K562 (cell line): ENCODE measurements around the gene RNF13. TPM values are rescaled to one million over a fixed set of nuclear protein-coding genes. Genes with fewer than 3 reads are reported as not detected.

Experiments
- ATAC-seq: fragments of 200-7000 bp; cut with Tn5 transposase; 3 replicates; pipeline ENCODE4 v1.9.1; 2020; ENCODE audit warnings: moderate library complexity
- BruUV-seq: library from RNA; stranded (reverse); fragments of 400-500 nt; replicated peaks from 2 replicates; lab custom pipeline; 2021; lab: Mats Ljungman, UMichigan
- CTCF ChIA-PET: fragments of 300-600 bp; formaldehyde crosslinking; extraction: SDS; loops from one replicate; lab custom pipeline; 2021; ENCODE audit warnings: low intra/inter-chr PET ratio; lab: Yijun Ruan, JAX
- POLR2A ChIA-PET: fragments of 300-600, 350-650 bp; sonication (Branson Sonifier 250); formaldehyde crosslinking; extraction: SDS; loops from one replicate; lab custom pipeline; 2021; ENCODE audit warnings: antibody characterized with exemption, inconsistent platforms; lab: Yijun Ruan, JAX
- DNase-seq, 4 experiments: peaks; one replicate each; pipeline versions ENCODE4 v3.0.0 to v3.0.0-alpha.2; 2011 to 2018; ENCODE audit warnings: low spot score in 3 of 4, mixed read lengths in 3 of 4; ENCODE audit errors: extremely low read depth in 1 of 4
- FAIRE-seq: peaks from 2 replicates; lab custom pipeline; 2011; peaks lifted over from hg19 to GRCh38; lab: Jason Lieb, UNC
- H2AFZ ChIP-seq: 2 replicates; pipeline ENCODE4 v1.6.0; 2011; ENCODE audit warnings: low read depth, low read length, control low read depth, inconsistent platforms
- H3K27ac ChIP-seq: fragments of 200-600 bp; 3 replicates; pipeline ENCODE4 v1.8.0; 2011; ENCODE audit warnings: low read depth, mild to moderate bottlenecking, control low read depth, inconsistent platforms, low read length, moderate library complexity, mixed read lengths; ENCODE audit errors: extremely low read depth
- H3K27me3 ChIP-seq, 2 experiments: fragments of 300-600 bp in 1 of 2; 2 replicates in 1 of 2; 3 replicates in 1 of 2; pipeline versions ENCODE4 v1.6.0 to v1.8.0; 2011; ENCODE audit warnings: inconsistent platforms in 2 of 2, low read length in 2 of 2, mild to moderate bottlenecking in 1 of 2, mixed read lengths in 1 of 2, moderate library complexity in 1 of 2; ENCODE audit not compliant: control insufficient read depth in 2 of 2, insufficient read depth in 2 of 2
- H3K36me3 ChIP-seq: fragments of 300-600 bp; 3 replicates; pipeline ENCODE4 v1.8.0; 2011; ENCODE audit warnings: mild to moderate bottlenecking, low read length, inconsistent platforms; ENCODE audit not compliant: control insufficient read depth, insufficient read depth
- H3K4me1 ChIP-seq, 2 experiments: fragments of 200-600 bp in 1 of 2; replicated peaks in 1 of 2; 2 replicates in 1 of 2; 3 replicates in 1 of 2; pipeline versions ENCODE4 v1.5.1 to v1.8.0; 2011; ENCODE audit warnings: inconsistent platforms in 2 of 2, low read length in 2 of 2, mild to moderate bottlenecking in 1 of 2, mixed read lengths in 1 of 2, moderate library complexity in 1 of 2; ENCODE audit not compliant: control insufficient read depth in 2 of 2, insufficient read depth in 2 of 2
- H3K4me2 ChIP-seq: 2 replicates; pipeline ENCODE4 v1.6.1; 2011; ENCODE audit warnings: low read length, control low read depth, inconsistent platforms, mixed read lengths; ENCODE audit not compliant: insufficient read depth
- H3K4me3 ChIP-seq: fragments of 200-600 bp; sonication (generic), shearing (Covaris generic); 2 replicates; pipeline ENCODE4 v1.5.1; 2016; ENCODE audit warnings: control low read depth, inconsistent platforms
- H3K79me2 ChIP-seq: fragments of 200-600 bp; 3 replicates; pipeline ENCODE4 v1.8.0; 2011; ENCODE audit warnings: low read length, inconsistent platforms; ENCODE audit not compliant: control insufficient read depth, insufficient read depth
- H3K9ac ChIP-seq, 2 experiments: 2 replicates each; pipeline versions ENCODE4 v1.6.0 to v1.6.1; 2011; ENCODE audit warnings: low read depth in 2 of 2, low read length in 2 of 2, control low read depth in 1 of 2, inconsistent platforms in 1 of 2, mild to moderate bottlenecking in 1 of 2, mixed read lengths in 1 of 2; ENCODE audit not compliant: insufficient read depth in 1 of 2
- H3K9me1 ChIP-seq: one replicate; pipeline ENCODE4 v1.6.0; 2011; ENCODE audit warnings: inconsistent platforms, mild to moderate bottlenecking, low read length, moderate library complexity; ENCODE audit not compliant: control insufficient read depth, insufficient read depth
- H3K9me3 ChIP-seq: replicated peaks from 2 replicates; pipeline ENCODE4 v1.5.1; 2011; ENCODE audit warnings: low read depth, low read length, inconsistent platforms; ENCODE audit not compliant: control insufficient read depth, insufficient read depth
- H4K20me1 ChIP-seq: replicated peaks from 2 replicates; pipeline ENCODE4 v1.6.1; 2011; ENCODE audit warnings: low read length, inconsistent platforms, mixed read lengths; ENCODE audit not compliant: control insufficient read depth, insufficient read depth
- CBX3 ChIP-seq, 2 experiments: IDR thresholded peaks; 1 replicate in 1 of 2; 2 replicates in 1 of 2; pipeline ENCODE4 v1.6.1; 2012; ENCODE audit warnings: inconsistent platforms in 2 of 2, low read length in 2 of 2, borderline replicate concordance in 1 of 2, control low read depth in 1 of 2
- EGR1 ChIP-seq: fragments of 450-650 bp; conservative IDR thresholded peaks from 2 replicates; pipeline ENCODE4 v1.6.1; 2017; ENCODE audit warnings: mild to moderate bottlenecking
- HEY1 ChIP-seq: fragments of 250-450 bp; sonication (Bioruptor Pico); IDR thresholded peaks from 2 replicates; pipeline ENCODE4 v1.5.0; 2020; ENCODE audit warnings: mild to moderate bottlenecking, moderate library complexity, borderline replicate concordance
- KDM4B ChIP-seq, 2 experiments: fragments of 450-650 bp in 1 of 2; sonication (generic) in 1 of 2; IDR thresholded peaks; 2 replicates each; pipeline ENCODE4 v1.6.1; 2016 to 2017; ENCODE audit warnings: borderline replicate concordance in 2 of 2, antibody characterized with exemption in 1 of 2, low read depth in 1 of 2, mild to moderate bottlenecking in 1 of 2
- LCOR ChIP-seq: sonication (generic); formaldehyde crosslinking; IDR thresholded peaks from 2 replicates; pipeline ENCODE4 v1.8.0; 2022; ENCODE audit warnings: mild to moderate bottlenecking, missing genetic modification reagents
- MCM7 ChIP-seq, 2 experiments: fragments of 450-650 bp; IDR thresholded peaks; 2 replicates each; pipeline ENCODE4 v1.6.1; 2016 to 2018
- NFE2 ChIP-seq: IDR thresholded peaks from 2 replicates; pipeline ENCODE4 v1.6.1; 2014; ENCODE audit warnings: antibody characterized with exemption, low read depth
- NFRKB ChIP-seq: fragments of 450-650 bp; IDR thresholded peaks from 2 replicates; pipeline ENCODE4 v1.6.1; 2016; ENCODE audit warnings: low read depth
- PTBP1 ChIP-seq: fragments of 200-400 bp; formaldehyde crosslinking; IDR thresholded peaks from 2 replicates; pipeline ENCODE4 v1.6.1; 2017; ENCODE audit warnings: low read depth, low read length
- RAD51 ChIP-seq: fragments of 450-650 bp; IDR thresholded peaks from 2 replicates; pipeline ENCODE4 v1.7.1; 2016; ENCODE audit warnings: low read depth, mild to moderate bottlenecking, borderline replicate concordance
- RBM39 ChIP-seq: fragments of 200-400 bp; formaldehyde crosslinking; optimal IDR thresholded peaks from 2 replicates; pipeline ENCODE3; 2018; ENCODE audit warnings: low read depth, low read length
- SRSF9 ChIP-seq: fragments of 200-400 bp; formaldehyde crosslinking; IDR thresholded peaks from 2 replicates; pipeline ENCODE4 v1.6.1; 2017; ENCODE audit warnings: low read depth, low read length, borderline replicate concordance
- WGBS: fragments of 100-300 bp; shearing (Covaris generic); methylation state at CpG from one replicate; pipeline ENCODE4 v1.1.6; 2016; ENCODE audit warnings: low coverage, mixed read lengths; ENCODE audit not compliant: insufficient coverage; ENCODE audit errors: missing lambda C conversion rate; 5-methylcytosine and 5-hydroxymethylcytosine counted together
- in situ Hi-C: fragments of 300-500 bp; cut with MboI; formaldehyde crosslinking; loops from 4 replicates; pipeline ENCODE4 v1.15.0; 2018; ENCODE audit warnings: inconsistent platforms, mixed read lengths
- intact Hi-C: fragments of 100-400 bp; cut with micrococcal nuclease; formaldehyde crosslinking; loops from 2 replicates; pipeline ENCODE4 v1.14.2; 2022
- polyA plus RNA-seq, 8 experiments: library from polyadenylated mRNA; depleted of rRNA in 4 of 8; stranded (reverse) in 5 of 8; unstranded in 3 of 8; fragments of >200 nt; fragmentation: Nextera tagmentation in 2 of 8; fragmentation: Illumina TruSeq in 1 of 8; extraction: Ambion mirVana in 2 of 8; extraction: Trizol in 1 of 8; gene quantifications; 2 replicates each; pipeline versions ENCODE4 v1.2.1 to v1.2.3, GENCODE V29; 2011 to 2014; ENCODE audit warnings: inconsistent platforms in 1 of 8, missing spikeins in 1 of 8
- total RNA-seq, 7 experiments: library from RNA; depleted of rRNA in 6 of 7; stranded (reverse); fragments of >200 nt in 6 of 7; fragmentation: Illumina TruSeq in 2 of 7; extraction: Trizol in 2 of 7; gene quantifications; 2 replicates each; pipeline versions ENCODE4 v1.2.1 to v1.2.3, GENCODE V29; 2011 to 2021; ENCODE audit warnings: low replicate concordance in 1 of 7
- TF ChIP-seq, protein P1 (sequence below): fragments of 250-450 bp; sonication (Bioruptor Pico); IDR thresholded peaks from 2 replicates; pipeline ENCODE4 v1.4.0; 2020; ENCODE audit warnings: mild to moderate bottlenecking, moderate library complexity
- TF ChIP-seq, protein P2 (sequence below), 2 experiments: fragments of 450-650 bp; conservative IDR thresholded peaks; 2 replicates each; pipeline ENCODE4 v1.6.1; 2017; ENCODE audit warnings: mild to moderate bottlenecking in 2 of 2, moderate library complexity in 2 of 2
- TF ChIP-seq, protein P3 (sequence below): fragments of 450-650 bp; IDR thresholded peaks from 2 replicates; pipeline ENCODE4 v1.6.1; 2016; ENCODE audit warnings: antibody characterized with exemption

RNF13 gene
- total and polyA plus RNA-seq, 9 of the 15 experiments (the other 6 are each of a cell fraction or from before 2014, with no cell fraction given): 12.7 to 35.8 (median 18.9) TPM

DNA sequence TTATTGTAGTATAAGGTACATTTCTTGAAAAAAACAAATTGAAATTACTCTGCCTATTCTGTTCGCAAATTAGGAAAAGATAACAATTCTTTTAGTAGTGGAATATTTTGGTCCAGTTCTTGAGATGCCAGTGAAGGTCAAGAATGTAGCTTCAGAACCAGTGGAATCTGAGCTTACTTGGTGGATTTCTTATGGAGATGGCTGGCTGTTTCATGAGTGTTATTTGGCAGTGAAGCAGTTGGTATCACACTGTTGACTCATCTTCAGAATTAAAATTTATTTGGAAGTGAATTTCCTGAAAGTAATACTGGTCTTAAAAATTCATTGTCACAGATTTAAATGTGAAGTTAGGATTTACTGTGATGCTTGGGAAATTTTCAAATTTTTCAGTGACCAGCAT is 19.1 kb downstream of the RNF13 start:
- no peaks in the 10 kb centered on the region for H3K36me3 ChIP-seq
- 0 out of 3 replicates have a peak, but pooled peaks cover 4% of the 10 kb centered on the region for H3K79me2 ChIP-seq
- TF ChIP-seq, protein P1, sequence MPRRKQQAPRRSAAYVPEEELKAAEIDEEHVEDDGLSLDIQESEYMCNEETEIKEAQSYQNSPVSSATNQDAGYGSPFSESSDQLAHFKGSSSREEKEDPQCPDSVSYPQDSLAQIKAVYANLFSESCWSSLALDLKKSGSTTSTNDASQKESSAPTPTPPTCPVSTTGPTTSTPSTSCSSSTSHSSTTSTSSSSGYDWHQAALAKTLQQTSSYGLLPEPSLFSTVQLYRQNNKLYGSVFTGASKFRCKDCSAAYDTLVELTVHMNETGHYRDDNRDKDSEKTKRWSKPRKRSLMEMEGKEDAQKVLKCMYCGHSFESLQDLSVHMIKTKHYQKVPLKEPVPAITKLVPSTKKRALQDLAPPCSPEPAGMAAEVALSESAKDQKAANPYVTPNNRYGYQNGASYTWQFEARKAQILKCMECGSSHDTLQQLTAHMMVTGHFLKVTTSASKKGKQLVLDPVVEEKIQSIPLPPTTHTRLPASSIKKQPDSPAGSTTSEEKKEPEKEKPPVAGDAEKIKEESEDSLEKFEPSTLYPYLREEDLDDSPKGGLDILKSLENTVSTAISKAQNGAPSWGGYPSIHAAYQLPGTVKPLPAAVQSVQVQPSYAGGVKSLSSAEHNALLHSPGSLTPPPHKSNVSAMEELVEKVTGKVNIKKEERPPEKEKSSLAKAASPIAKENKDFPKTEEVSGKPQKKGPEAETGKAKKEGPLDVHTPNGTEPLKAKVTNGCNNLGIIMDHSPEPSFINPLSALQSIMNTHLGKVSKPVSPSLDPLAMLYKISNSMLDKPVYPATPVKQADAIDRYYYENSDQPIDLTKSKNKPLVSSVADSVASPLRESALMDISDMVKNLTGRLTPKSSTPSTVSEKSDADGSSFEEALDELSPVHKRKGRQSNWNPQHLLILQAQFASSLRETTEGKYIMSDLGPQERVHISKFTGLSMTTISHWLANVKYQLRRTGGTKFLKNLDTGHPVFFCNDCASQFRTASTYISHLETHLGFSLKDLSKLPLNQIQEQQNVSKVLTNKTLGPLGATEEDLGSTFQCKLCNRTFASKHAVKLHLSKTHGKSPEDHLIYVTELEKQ: no peak
- TF ChIP-seq LCOR (no peak), CBX3 (IDR thresholded peaks at IDR 0.05; ENCODE audit: borderline replicate concordance in 1 of 2, low read length in 2 of 2) (no peak), SRSF9 (no peak), EGR1 (no peak), HEY1 (CRISPR knock-in tag) (no peak), NFRKB (no peak), PTBP1 (no peak), MCM7 (IDR thresholded peaks at IDR 0.05) (no peak), NFE2 (no peak), RBM39 (no peak), RAD51 (no peak), KDM4B (IDR thresholded peaks at IDR 0.05; ENCODE audit: borderline replicate concordance in 2 of 2, low read depth in 1 of 2) (no peak)
- TF ChIP-seq, protein P2, sequence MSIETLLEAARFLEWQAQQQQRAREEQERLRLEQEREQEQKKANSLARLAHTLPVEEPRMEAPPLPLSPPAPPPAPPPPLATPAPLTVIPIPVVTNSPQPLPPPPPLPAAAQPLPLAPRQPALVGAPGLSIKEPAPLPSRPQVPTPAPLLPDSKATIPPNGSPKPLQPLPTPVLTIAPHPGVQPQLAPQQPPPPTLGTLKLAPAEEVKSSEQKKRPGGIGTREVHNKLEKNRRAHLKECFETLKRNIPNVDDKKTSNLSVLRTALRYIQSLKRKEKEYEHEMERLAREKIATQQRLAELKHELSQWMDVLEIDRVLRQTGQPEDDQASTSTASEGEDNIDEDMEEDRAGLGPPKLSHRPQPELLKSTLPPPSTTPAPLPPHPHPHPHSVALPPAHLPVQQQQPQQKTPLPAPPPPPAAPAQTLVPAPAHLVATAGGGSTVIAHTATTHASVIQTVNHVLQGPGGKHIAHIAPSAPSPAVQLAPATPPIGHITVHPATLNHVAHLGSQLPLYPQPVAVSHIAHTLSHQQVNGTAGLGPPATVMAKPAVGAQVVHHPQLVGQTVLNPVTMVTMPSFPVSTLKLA (conservative IDR thresholded peaks at IDR 0.05): no peak
- TF ChIP-seq, protein P3, sequence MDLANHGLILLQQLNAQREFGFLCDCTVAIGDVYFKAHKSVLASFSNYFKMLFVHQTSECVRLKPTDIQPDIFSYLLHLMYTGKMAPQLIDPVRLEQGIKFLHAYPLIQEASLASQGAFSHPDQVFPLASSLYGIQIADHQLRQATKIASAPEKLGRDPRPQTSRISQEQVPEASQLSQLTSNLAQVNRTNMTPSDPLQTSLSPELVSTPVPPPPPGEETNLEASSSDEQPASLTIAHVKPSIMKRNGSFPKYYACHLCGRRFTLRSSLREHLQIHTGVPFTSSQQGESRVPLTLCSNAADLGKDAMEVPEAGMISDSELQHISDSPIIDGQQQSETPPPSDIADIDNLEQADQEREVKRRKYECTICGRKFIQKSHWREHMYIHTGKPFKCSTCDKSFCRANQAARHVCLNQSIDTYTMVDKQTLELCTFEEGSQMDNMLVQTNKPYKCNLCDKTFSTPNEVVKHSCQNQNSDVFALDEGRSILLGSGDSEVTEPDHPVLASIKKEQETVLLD: no peak
- no peaks in the 10 kb centered on the region for H3K27me3 ChIP-seq
- no peak overlapping the region for H2AFZ ChIP-seq
- H3K9me1 ChIP-seq: no peaks in the 10 kb centered on the region
- H3K9me3 ChIP-seq: peaks cover 7% of the 10 kb centered on the region
- no peak overlapping the region for H3K9ac ChIP-seq
- FAIRE-seq: no peak
- H3K4me1 ChIP-seq: no peaks in the 10 kb centered on the region
- WGBS: 11% methylated on average over 1 of the region's 1 CpG
- POLR2A ChIA-PET: no interaction called here
- no peak overlapping the region for H3K4me3 ChIP-seq
- no peaks in the 10 kb centered on the region for H4K20me1 ChIP-seq
- DNase-seq: no peak
- intact Hi-C loops: no loop called here
- ATAC-seq: no peak
- H3K27ac ChIP-seq: no peak overlapping the region
- in situ Hi-C loops: no loop called here
- BruUV-seq: no TSS peak
- CTCF ChIA-PET: no interaction called here
- no peak overlapping the region for H3K4me2 ChIP-seq
